NB4 (cell line): Measurements from ENCODE around the gene SPIB.

Experiments
- MYC ChIP-seq: IDR thresholded peaks from 2 replicates; pipeline ENCODE4 v1.6.1; 2011; ENCODE audit warnings: low read depth, low read length
- POLR2A ChIP-seq: IDR thresholded peaks from 2 replicates; pipeline ENCODE4 v1.6.1; 2011; ENCODE audit warnings: mild to moderate bottlenecking; ENCODE audit not compliant: insufficient read length; ENCODE audit errors: extremely low read depth
- TF ChIP-seq, protein P1 (sequence below): IDR thresholded peaks from one replicate; pipeline ENCODE4 v1.5.1; 2012; ENCODE audit warnings: low read depth, low read length
- TF ChIP-seq, protein P2 (sequence below): IDR thresholded peaks from 2 replicates; pipeline ENCODE4 v1.6.1; 2011; ENCODE audit warnings: low read depth, low read length

DNA sequence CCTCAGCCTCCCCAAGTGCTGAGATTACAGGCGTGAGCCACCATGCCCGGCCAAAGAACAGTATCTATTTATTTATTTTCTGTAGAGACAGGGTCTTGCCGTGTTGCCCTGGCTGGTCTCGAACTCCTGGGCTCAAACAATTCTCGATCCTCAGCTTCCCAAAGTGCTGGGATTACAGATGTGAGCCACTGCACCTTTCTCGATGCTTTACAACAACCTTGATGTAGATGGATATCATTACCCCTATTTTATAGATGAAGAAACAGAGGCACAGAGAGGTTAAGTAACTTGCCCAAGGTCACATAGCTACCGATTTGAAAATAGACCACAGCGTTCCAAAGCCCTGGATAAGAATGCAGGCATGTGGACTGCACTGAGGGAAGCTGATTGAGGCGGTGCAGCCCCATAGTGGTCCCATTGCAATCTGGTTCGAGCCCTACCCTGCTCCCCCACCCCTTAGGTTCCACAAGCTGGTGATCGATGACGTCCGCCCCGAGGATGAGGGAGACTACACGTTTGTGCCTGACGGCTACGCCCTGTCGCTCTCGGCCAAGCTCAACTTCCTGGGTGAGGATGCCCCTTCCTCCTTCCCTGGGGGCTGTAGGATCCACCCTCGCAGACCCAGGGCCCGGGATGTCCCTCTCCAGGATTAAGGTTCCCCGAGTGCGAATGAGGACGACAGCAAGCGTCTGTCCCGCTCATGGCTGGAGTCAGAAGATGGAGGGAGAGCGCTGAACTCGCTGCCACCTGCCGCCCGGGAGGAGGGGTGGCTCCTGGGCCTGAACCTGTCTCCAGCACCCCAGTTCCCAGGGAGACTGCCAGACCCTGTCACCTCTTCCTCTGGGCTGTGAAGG is 31.9 kb downstream of the SPIB start:
- TF ChIP-seq POLR2A, result no peak
- TF ChIP-seq, protein P1, sequence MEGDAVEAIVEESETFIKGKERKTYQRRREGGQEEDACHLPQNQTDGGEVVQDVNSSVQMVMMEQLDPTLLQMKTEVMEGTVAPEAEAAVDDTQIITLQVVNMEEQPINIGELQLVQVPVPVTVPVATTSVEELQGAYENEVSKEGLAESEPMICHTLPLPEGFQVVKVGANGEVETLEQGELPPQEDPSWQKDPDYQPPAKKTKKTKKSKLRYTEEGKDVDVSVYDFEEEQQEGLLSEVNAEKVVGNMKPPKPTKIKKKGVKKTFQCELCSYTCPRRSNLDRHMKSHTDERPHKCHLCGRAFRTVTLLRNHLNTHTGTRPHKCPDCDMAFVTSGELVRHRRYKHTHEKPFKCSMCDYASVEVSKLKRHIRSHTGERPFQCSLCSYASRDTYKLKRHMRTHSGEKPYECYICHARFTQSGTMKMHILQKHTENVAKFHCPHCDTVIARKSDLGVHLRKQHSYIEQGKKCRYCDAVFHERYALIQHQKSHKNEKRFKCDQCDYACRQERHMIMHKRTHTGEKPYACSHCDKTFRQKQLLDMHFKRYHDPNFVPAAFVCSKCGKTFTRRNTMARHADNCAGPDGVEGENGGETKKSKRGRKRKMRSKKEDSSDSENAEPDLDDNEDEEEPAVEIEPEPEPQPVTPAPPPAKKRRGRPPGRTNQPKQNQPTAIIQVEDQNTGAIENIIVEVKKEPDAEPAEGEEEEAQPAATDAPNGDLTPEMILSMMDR, result no peak
- TF ChIP-seq, protein P2, sequence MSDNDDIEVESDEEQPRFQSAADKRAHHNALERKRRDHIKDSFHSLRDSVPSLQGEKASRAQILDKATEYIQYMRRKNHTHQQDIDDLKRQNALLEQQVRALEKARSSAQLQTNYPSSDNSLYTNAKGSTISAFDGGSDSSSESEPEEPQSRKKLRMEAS, result no peak
- TF ChIP-seq MYC, result no peak
